Natural killer cell (primary cell): ENCODE results near the gene TKFC. TPM values are rescaled to one million over a fixed set of nuclear protein-coding genes. Genes with fewer than 3 reads are reported as not detected.

Experiments used
- ATAC-seq, 3 donors: fragments of 150-1000 bp in 2 of 3; fragments of 200-7000 bp in 1 of 3; cut with Tn5 transposase; 1 replicate in 1 of 3; 2 replicates in 2 of 3; pipeline ENCODE4 v1.10.0; 2021; ENCODE audit warnings: mild to moderate bottlenecking in 2 of 3, moderate library complexity in 2 of 3
- DNase-seq, 2 donors: peaks; one replicate each; pipeline versions ENCODE4 v3.0.0 to v3.0.0-alpha.2; 2013 to 2021; ENCODE audit warnings: mixed read lengths in 1 of 2
- H3K27ac ChIP-seq: one replicate; pipeline ENCODE4 v1.5.1; 2013; ENCODE audit warnings: mild to moderate bottlenecking, low read length
- H3K27me3 ChIP-seq: one replicate; pipeline ENCODE4 v1.6.1; 2013; ENCODE audit warnings: low read length; ENCODE audit not compliant: control insufficient read depth, insufficient read depth
- H3K36me3 ChIP-seq: one replicate; pipeline ENCODE4 v1.6.1; 2013; ENCODE audit warnings: low read length; ENCODE audit not compliant: control insufficient read depth, insufficient read depth
- H3K4me1 ChIP-seq: one replicate; pipeline ENCODE4 v1.6.1; 2013; ENCODE audit warnings: low read length; ENCODE audit not compliant: control insufficient read depth, insufficient read depth
- H3K4me3 ChIP-seq: one replicate; pipeline ENCODE4 v1.5.1; 2013; ENCODE audit warnings: low read length
- H3K9me3 ChIP-seq: one replicate; pipeline ENCODE4 v1.6.1; 2013; ENCODE audit warnings: low read length; ENCODE audit not compliant: control insufficient read depth, insufficient read depth
- H3K27ac Mint-ChIP-seq, 2 donors: one replicate each; pipeline ENCODE4 v1.8.0; 2022; ENCODE audit warnings: mild to moderate bottlenecking in 2 of 2, mixed read lengths in 2 of 2, moderate library complexity in 1 of 2
- H3K27me3 Mint-ChIP-seq, 2 donors: one replicate each; pipeline ENCODE4 v1.8.0; 2022; ENCODE audit warnings: low read depth in 2 of 2, mixed read lengths in 2 of 2
- H3K36me3 Mint-ChIP-seq: one replicate; pipeline ENCODE4 v1.8.0; 2022; ENCODE audit warnings: mixed read lengths
- H3K4me1 Mint-ChIP-seq, 2 donors: one replicate each; pipeline ENCODE4 v1.8.0; 2022; ENCODE audit warnings: mixed read lengths in 2 of 2
- H3K4me3 Mint-ChIP-seq: one replicate; pipeline ENCODE4 v1.8.0; 2022; ENCODE audit warnings: mild to moderate bottlenecking, moderate library complexity, mixed read lengths
- H3K9me3 Mint-ChIP-seq, 2 donors: one replicate each; pipeline ENCODE4 v1.8.0; 2022; ENCODE audit warnings: mixed read lengths in 2 of 2
- CTCF ChIP-seq: fragments of 200-600 bp; IDR thresholded peaks from one replicate; pipeline ENCODE4 v1.8.0; 2022; ENCODE audit warnings: antibody characterized with exemption
- WGBS: methylation state at CpG from one replicate; pipeline ENCODE4 v1.1.7; 2013; ENCODE audit warnings: missing lambda C conversion rate; ENCODE audit not compliant: insufficient coverage; 5-methylcytosine and 5-hydroxymethylcytosine counted together
- intact Hi-C: fragments of 100-400 bp; cut with micrococcal nuclease; formaldehyde crosslinking; loops from one replicate; pipeline ENCODE4 v1.14.2; 2022
- total RNA-seq, 4 donors: library from RNA; stranded (reverse); fragments of 120-200 nt in 1 of 4; gene quantifications; one replicate each; pipeline versions ENCODE4 v1.2.3 to v1.2.4, GENCODE V29; 2013 to 2022

TKFC gene
- total RNA-seq, 3 donors from 2014 or later (not counting 1 experiment from before 2014, with no cell fraction given), result 32.9 to 54.8 (median 38.6) TPM

DNA sequence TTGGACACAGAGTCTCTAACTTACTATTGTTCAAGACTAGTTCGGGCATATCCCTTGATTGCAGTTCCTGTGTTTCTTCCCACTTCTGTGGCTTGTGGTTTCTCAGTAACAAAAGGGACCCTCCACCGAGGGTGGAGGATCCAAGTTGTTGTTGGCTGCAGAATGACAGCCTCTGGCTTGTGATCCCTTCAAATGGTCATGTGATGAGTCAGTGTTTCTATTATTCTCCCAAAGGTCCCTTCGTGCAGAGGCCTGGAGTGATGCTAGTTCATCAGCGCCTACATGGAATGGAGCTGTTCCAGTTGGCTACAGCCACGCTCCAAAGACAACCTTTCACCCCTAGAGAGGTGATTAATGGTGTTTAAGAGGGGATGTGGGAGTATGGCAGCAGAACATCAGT lies 35.3 kb upstream of the TKFC start:
- Histone ChIP-seq H3K36me3 (peaks cover 35% of the 10 kb centered on the region), H3K27me3 (peaks cover 7% of the 10 kb centered on the region), H3K9me3 (no peaks in the 10 kb centered on the region), H3K27ac (no peak overlapping the region), H3K4me3 (no peak overlapping the region), H3K4me1 (peaks cover 32% of the 10 kb centered on the region)
- intact Hi-C loops, result no loop called here
- peak overlapping the region; percentile 2 for H3K4me3 Mint-ChIP-seq
- DNase-seq, result no peak
- H3K27me3 Mint-ChIP-seq, result peaks cover 0 to 8% of the 10 kb centered on the region in 2 donors
- peak overlapping the region; percentile 1 to 7 for H3K27ac Mint-ChIP-seq
- 54% methylated on average over 5 of the region's 5 CpGs for whole genome bisulfite sequencing
- no peak for ATAC-seq
- peaks cover 14% of the 10 kb centered on the region for H3K36me3 Mint-ChIP-seq
- peaks cover 32 to 39% of the 10 kb centered on the region in 2 donors for H3K4me1 Mint-ChIP-seq
- no peaks in the 10 kb centered on the region for H3K9me3 Mint-ChIP-seq
- no peak for TF ChIP-seq CTCF

DNA sequence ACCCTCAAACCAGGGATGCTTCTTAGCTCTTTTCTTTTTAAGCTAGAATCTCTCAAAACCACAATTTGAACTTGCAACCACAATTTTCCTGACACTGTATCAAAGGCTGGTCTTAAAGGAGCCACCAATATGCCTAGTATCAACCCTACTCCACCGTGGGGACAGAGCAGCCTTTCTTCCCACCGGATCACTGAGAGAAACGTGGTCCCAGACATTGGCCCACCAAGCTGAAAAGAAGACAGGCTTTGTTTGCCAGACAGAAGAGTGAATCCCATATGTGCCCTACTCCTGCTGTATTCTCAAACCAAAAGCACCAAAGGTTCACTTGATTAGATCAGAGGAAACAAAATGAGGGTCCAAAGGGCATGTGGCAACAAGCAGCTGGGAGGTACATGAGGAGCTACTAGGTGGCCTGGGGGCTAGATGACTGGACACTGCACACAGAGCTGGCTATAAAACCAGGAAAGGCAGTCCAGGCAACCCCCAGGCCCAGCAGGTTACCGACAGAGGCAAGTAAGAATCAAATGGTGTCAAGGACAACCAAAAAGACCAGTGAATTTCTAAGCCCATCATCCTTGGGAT lies 34.3 kb upstream of the TKFC start:
- intact Hi-C loops, result no loop called here
- no peaks in the 10 kb centered on the region for H3K9me3 ChIP-seq
- TF ChIP-seq CTCF, result no peak
- Mint-ChIP-seq H3K4me3 (peak overlapping the region; percentile 37), H3K27me3 (peaks cover 0 to 2% of the 10 kb centered on the region in 2 donors), H3K9me3 (no peaks in the 10 kb centered on the region), H3K4me1 (peaks cover 26 to 33% of the 10 kb centered on the region in 2 donors), H3K27ac (peak overlapping the region; percentile 32 to 68), H3K36me3 (peaks cover 14% of the 10 kb centered on the region)
- H3K27me3 ChIP-seq, result peaks cover 2% of the 10 kb centered on the region
- DNase-seq, result no peak
- no peak overlapping the region for H3K4me3 ChIP-seq
- no peak for ATAC-seq
- WGBS, result 78% methylated on average over 4 of the region's 4 CpGs
- peaks cover 43% of the 10 kb centered on the region for H3K36me3 ChIP-seq
- no peak overlapping the region for H3K27ac ChIP-seq
- peaks cover 28% of the 10 kb centered on the region for H3K4me1 ChIP-seq

DNA sequence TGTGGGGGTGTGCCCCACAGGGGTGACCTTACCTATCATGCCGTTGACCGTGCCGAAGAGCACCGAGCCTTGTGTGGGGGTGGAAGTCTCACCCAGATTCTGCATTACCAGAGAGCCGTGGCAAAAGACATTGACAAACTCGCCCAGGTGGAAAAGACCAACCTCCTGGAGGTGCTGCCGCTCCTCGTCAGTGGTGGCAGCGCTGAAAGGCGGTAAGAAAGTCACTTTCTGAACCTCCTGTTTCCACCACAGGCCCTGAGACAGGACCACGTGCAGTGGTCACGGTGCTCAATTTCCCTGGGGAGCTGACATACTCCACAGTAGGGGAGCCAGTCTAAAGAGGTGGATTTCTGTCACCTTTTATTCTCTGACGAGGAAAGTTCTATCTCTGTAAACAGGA lies 30.5 kb upstream of the TKFC start:
- H3K27me3 ChIP-seq, result no peaks in the 10 kb centered on the region
- peaks cover 10% of the 10 kb centered on the region for H3K4me1 ChIP-seq
- Mint-ChIP-seq H3K4me3 (no peak overlapping the region), H3K36me3 (peaks cover 14% of the 10 kb centered on the region), H3K27me3 (no peaks in the 10 kb centered on the region), H3K9me3 (no peaks in the 10 kb centered on the region), H3K27ac (no peak overlapping the region), H3K4me1 (peaks cover 16 to 17% of the 10 kb centered on the region in 2 donors)
- over 99% methylated on average over 12 of the region's 13 CpGs for WGBS
- no peaks in the 10 kb centered on the region for H3K9me3 ChIP-seq
- ATAC-seq (no peak), DNase-seq (no peak)
- intact Hi-C loops, result no loop called here
- H3K27ac ChIP-seq, result no peak overlapping the region
- H3K36me3 ChIP-seq, result peaks cover 73% of the 10 kb centered on the region
- H3K4me3 ChIP-seq, result no peak overlapping the region
- TF ChIP-seq CTCF, result no peak

DNA sequence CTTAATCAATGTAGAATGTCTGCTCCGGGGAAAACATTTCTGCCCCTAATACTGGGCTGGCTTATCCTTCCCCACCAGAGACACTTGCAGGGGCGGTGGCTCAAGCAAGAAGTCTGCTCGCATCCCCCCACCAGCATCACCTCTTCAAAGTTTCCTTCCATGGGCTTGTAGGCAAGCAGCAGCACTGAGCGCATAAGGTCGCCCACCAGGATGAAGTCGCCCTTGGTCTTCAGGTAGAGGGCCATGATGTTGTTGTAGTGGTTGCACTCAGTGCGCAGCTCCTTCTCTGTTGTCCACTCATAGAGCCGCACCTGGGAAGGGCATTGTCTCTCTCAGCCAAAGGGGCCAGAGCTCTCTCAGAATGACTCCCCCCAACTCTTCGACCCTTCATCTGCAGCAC lies 29.3 kb upstream of the TKFC start:
- Mint-ChIP-seq H3K27me3 (no peaks in the 10 kb centered on the region), H3K36me3 (peaks cover 14% of the 10 kb centered on the region), H3K4me1 (peaks cover 4 to 5% of the 10 kb centered on the region in 2 donors), H3K27ac (no peak overlapping the region), H3K9me3 (no peaks in the 10 kb centered on the region), H3K4me3 (no peak overlapping the region)
- Histone ChIP-seq H3K36me3 (peaks cover 85% of the 10 kb centered on the region), H3K27me3 (no peaks in the 10 kb centered on the region), H3K4me3 (no peak overlapping the region), H3K27ac (no peak overlapping the region), H3K4me1 (peaks cover 1% of the 10 kb centered on the region), H3K9me3 (no peaks in the 10 kb centered on the region)
- no peak for DNase-seq
- no peak for TF ChIP-seq CTCF
- WGBS, result 98% methylated on average over 9 of the region's 9 CpGs
- no peak for ATAC-seq
- intact Hi-C loops, result no loop called here
